Renal pelvis (tissue), 12 donors: Measurements from ENCODE around the gene HCN3. TPM values are rescaled to one million over a fixed set of nuclear protein-coding genes. Genes with fewer than 3 reads are reported as not detected.
"Not testable (repeated sequence)": the region's sequence is repeated elsewhere in the genome, so short reads cannot be mapped to it uniquely, and the experiment has no call there.

Source experiments
- DNase-seq: peaks from one replicate; pipeline ENCODE4 v3.0.0-alpha.2; 2013
- long read RNA-seq, 16 experiments: transcript quantifications; one replicate each; lab custom pipeline, GENCODE V29; 2026
- polyA plus RNA-seq, 3 donors: library from polyadenylated mRNA; unstranded; fragments of 120-200 nt; gene quantifications; one replicate each; pipeline ENCODE4 v1.2.1, GENCODE V29; 2013; ENCODE audit not compliant: insufficient read length in 3 of 3

Gene HCN3
- 10 to 100 TPM; 11.6 to 13.7 (median 12.2) TPM for polyA plus RNA-seq
- long read RNA-seq, donor 1, partial matches to known transcripts, result 0 of 1 reads
- long read RNA-seq, donor 1, other reads (novel, unspliced or antisense), result 0 of 1 reads
- long read RNA-seq, donor 2, partial matches to known transcripts, result 0 of 1 reads
- long read RNA-seq, donor 2, other reads (novel, unspliced or antisense), result 0 of 1 reads
- long read RNA-seq, donor 3, partial matches to known transcripts, result 0 of 1 reads
- long read RNA-seq, donor 3, other reads (novel, unspliced or antisense), result 0 of 1 reads
- long read RNA-seq, donor 4, result 0 reads
- long read RNA-seq, donor 5, partial matches to known transcripts, result 0 of 1 reads
- long read RNA-seq, donor 5, other reads (novel, unspliced or antisense), result 0 of 1 reads
- long read RNA-seq, donor 6, partial matches to known transcripts, result 0 of 1 reads
- long read RNA-seq, donor 6, other reads (novel, unspliced or antisense), result 0 of 1 reads
- long read RNA-seq, donor 7, result 0 reads
- long read RNA-seq, donor 8, result 0 reads
- long read RNA-seq, donor 9, partial matches to known transcripts, result 0 of 1 reads
- long read RNA-seq, donor 9, other reads (novel, unspliced or antisense), result 0 of 1 reads
- long read RNA-seq, donor 10, partial matches to known transcripts, result 14 of 14 reads
- long read RNA-seq, donor 10, other reads (novel, unspliced or antisense), result 0 of 14 reads
- long read RNA-seq, donor 11, result 0 reads
- long read RNA-seq, donor 12, result 0 reads
- long read RNA-seq, donor 13, partial matches to known transcripts, result 0 of 1 reads
- long read RNA-seq, donor 13, other reads (novel, unspliced or antisense), result 0 of 1 reads
- long read RNA-seq, donor 14, result 0 reads
- long read RNA-seq, donor 15, result 0 reads
- long read RNA-seq, donor 16, partial matches to known transcripts, result 0 of 1 reads
- long read RNA-seq, donor 16, other reads (novel, unspliced or antisense), result 0 of 1 reads

DNA sequence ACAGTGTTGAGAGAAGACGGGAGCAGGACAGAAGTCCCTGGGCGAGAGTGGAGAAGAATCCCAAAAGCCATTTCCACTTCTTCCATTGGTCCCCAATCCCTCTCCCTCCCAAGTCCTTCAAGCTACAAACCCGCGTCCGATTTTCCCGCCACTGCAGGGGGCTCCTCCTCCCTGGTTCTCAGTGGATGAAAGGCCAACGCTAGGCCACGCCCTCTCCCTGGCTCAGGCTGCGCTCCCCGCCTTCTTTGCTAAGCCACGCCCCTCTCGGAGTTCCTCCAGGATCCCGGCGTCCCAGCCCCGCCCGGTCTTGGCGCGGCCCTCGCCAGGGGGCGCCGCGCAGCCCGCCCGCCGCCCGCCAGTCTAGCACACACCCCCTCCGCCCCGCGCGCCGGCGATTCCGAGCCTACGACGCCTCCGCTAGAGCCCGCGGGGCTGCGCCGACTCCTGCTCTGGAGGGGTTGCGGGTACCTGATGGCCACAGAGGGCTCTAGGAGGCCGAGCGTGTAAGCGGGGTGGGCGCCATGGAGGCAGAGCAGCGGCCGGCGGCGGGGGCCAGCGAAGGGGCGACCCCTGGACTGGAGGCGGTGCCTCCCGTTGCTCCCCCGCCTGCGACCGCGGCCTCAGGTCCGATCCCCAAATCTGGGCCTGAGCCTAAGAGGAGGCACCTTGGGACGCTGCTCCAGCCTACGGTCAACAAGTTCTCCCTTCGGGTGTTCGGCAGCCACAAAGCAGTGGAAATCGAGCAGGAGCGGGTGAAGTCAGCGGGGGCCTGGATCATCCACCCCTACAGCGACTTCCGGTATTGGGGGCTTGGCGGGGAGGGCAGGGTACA is at the start of gene HCN3:
HCN3 (plus strand) TSS at position 394 of the 832 bp plus-strand sequence; CDS start at position 522, 128 bp downstream.
- DNase-seq, result peak; percentile 97

DNA sequence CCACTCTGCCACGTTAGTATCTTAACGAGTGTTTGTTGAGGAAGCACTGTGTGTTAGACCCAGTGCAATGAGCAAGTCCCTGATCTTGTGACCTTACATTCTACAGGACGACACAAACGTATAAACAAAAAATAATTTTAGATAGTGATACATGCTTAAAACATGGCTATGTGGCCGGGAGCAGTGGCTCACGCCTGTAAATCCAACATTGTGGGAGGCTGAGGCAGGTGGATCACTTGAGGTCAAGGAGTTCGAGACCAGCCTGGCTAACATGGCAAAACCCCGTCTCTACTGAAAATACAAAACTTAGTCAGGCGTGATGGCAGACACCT is 49.2 kb upstream of the HCN3 start:
- no peak for DNase-seq

DNA sequence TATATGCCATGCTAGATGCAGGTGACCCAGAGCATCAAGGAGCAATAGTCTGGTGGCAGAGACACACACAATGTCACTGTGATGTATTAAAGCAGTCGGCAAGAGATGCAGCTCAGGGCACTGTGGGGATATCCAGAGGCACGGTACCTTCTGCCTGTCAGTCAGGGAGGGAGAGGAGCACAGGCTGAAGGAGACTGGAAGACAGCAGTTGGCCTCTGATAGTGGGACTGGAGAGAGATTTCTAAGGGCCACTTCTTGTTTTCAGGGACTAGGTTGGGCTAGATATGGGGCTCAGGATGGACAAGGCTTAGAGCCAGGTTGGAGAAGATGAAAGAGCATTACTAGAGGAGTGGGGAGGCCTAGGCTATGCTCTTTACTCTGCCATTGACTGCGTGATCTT is 46.0 kb upstream of the HCN3 start:
- not testable (repeated sequence) for DNase-seq

- peak; percentile 50 for DNase-seq
These were observed 45.0 kb upstream of the HCN3 start for GRCh38 chr1:155232001-155232978.

DNA sequence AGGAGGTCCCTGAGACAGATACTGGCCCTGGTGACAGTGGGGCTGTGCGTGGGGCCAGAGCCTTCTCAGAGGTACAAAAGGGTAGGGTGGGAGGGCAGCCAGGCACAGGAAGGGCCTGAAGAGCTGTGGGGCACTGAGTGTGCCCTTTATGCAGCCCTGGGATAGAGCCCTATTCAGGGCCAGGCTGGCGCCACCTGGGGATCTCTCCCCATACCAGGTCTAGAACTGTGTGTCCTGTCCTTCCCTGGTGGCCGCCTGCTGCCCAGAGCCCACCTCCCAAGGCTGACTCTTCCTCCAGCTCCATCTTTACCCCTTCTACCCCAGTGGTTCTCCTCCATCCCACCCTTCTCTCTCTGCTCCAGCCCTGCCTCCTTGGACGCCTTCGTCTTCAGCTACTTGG is 43.8 kb upstream of the HCN3 start:
- DNase-seq, result not testable (repeated sequence)

- DNase-seq, result not testable (repeated sequence)
These were observed 41.9 kb upstream of the HCN3 start for GRCh38 chr1:155235375-155235774.

GRCh38 chr1:155236451-155236850 is 40.8 kb upstream of the HCN3 start:
- DNase-seq, result no peak

GRCh38 chr1:155241069-155241679 is 36.1 kb upstream of the HCN3 start:
- peak; percentile 81 for DNase-seq

DNA sequence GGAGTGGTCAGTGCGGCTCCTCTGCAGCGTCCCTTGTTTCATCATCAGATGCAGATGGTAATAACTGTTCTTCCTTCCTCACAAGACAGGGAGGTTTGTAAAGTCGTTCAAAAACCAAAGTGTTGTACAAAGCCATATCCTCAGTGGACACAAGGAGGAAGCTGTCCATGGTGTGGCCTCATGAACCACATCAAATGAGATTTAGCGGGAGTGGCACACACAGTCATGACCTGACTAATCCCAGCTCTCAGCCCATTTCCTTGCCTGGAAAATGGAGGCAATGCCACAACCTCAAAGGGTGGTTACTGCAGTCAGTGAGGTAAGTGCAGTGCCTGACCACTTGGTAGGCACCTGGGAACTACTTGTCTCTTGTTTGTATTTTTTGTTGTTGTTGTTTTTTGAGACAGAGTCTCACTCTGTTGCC is 35.4 kb upstream of the HCN3 start:
- DNase-seq, result no peak

DNA sequence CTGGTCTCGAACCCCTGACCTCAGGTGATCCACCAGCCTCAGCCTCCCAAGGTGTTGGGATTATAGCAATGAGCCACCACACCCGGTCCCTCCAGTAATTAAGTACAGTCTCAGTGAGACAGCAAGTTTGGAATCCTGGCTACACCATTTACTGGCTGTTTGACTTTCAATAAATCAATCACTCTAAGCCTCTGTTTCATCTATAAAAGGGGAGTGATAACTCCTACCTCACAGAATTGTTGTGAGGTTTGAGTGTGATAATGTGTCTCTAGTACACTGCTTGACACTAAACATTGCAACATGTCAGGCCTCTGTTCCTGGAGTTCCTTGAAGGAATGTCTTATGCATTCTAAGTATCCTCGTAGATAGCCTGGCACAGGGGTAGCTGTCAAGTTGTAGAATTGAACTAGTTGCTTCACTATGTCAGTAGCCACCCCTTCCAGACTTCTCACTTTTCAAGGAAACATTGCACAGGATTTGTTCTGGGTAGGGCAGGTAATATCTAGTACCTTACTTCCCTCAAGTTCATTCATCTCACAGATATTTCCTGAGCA is 34.4 kb upstream of the HCN3 start:
- no peak for DNase-seq

- DNase-seq, result peak; percentile 99
These were observed 32.7 kb upstream of the HCN3 start for GRCh38 chr1:155244368-155245162.

DNA sequence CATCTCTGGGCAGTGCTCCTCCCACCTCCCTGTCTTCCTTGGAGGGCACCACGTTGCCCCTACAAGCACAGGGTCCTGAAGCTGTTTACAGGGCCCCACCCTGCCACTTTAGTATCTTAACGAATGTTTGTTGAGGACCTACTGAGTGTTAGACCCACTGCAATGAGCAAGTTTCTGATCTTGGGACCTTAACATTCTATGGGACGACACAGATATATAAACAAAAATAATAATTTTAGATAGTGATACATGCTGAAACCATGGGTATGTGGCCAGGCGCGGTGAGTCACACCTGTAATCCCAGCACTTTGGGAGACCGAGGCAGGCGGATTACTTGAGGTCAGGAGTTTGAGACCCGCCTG is 32.1 kb upstream of the HCN3 start:
- DNase-seq, result no peak

- DNase-seq, result not testable (repeated sequence)
These were observed 30.5 kb upstream of the HCN3 start for GRCh38 chr1:155246796-155247195.

DNA sequence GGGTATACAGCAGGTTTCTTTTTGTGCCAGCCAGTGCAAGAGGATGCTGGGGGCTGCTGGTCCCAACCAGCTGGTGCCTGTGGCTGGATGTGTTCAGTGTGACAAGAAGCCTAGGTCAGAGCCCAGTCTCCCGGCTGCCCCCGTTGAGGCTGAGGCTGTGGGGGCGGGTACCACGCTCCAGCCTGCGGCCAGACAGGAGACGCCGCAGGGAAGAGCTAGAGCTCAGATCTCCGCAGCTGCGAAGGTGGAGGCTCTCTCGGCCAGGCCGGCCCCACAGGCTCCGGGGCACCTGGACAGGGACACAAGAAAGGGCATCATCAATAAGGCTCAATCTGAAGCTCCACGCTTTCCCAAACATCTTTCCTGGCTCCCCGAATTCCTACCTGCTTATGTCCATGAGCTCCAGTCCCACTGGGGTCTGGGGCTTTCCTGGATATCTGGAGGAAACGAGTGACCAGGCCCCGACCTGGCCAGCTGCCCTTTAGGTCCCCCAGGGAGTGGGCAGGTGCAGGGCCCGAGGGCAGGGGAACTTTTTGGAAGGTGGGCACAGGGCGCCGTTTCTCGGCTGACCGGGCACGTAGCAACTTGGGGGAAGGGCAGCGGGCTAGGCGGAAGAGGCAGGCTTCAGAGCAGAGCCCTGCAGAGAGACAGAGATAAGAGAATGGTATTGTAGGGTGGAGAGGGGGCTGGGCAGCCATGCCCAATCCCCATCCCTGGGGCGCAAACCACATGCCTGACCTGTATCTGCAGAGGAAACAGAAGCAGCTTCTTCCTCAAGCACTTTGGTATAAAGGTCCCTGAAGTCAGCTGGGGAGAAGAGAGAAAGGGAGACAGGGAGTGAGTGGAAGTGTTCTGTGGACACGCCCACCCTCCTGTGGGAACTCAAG is 29.4 kb upstream of the HCN3 start:
- no peak for DNase-seq

GRCh38 chr1:155250246-155250632 is 27.0 kb upstream of the HCN3 start:
- DNase-seq, result no peak

- peak; percentile 94 for DNase-seq
These were observed 26.4 kb upstream of the HCN3 start for GRCh38 chr1:155250633-155251449.

DNA sequence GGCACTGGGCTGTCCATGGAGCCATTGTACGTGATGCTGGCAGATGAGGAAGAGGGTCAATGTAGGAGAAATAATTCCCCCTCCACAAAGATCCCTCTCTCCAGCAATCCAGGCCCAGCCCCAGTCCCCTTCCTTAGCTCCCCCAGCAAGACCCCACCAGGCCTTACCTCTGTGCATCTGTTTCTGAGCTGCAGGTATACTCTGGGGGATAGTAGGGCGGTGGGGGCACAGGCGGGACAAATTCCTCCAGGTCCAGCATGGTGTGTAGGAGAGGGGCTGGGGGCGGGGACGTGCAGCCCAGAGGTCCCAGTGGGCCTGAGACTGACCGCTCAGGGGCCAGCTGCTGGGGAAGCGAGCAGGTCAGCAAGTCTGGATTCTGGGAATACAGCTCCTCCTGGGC is 25.7 kb upstream of the HCN3 start:
- no peak for DNase-seq
